ENCODE data around the gene TRIM6.

GRCh38 chr11:5548440-5548839 is 48.0 kb upstream of the TRIM6 start, which contains the start of gene OR52H1:
- TF ChIP-seq, protein P1, sequence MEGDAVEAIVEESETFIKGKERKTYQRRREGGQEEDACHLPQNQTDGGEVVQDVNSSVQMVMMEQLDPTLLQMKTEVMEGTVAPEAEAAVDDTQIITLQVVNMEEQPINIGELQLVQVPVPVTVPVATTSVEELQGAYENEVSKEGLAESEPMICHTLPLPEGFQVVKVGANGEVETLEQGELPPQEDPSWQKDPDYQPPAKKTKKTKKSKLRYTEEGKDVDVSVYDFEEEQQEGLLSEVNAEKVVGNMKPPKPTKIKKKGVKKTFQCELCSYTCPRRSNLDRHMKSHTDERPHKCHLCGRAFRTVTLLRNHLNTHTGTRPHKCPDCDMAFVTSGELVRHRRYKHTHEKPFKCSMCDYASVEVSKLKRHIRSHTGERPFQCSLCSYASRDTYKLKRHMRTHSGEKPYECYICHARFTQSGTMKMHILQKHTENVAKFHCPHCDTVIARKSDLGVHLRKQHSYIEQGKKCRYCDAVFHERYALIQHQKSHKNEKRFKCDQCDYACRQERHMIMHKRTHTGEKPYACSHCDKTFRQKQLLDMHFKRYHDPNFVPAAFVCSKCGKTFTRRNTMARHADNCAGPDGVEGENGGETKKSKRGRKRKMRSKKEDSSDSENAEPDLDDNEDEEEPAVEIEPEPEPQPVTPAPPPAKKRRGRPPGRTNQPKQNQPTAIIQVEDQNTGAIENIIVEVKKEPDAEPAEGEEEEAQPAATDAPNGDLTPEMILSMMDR (IDR thresholded peaks at IDR 0.05 in 8 of 11, conservative IDR thresholded peaks at IDR 0.05 in 3 of 11): no peak
- TF ChIP-seq POLR2A (IDR thresholded peaks at IDR 0.05) (no peak), POLR2AphosphoS5 (IDR thresholded peaks at IDR 0.05) (no peak)
